HEK293T (cell line): ENCODE results near the gene HOXD13.

ENCODE experiments used
- CTCF ChIA-PET: fragments of 350-600 bp; formaldehyde crosslinking; extraction: SDS; loops from one replicate; lab custom pipeline; 2021; ENCODE audit warnings: antibody characterized with exemption, inconsistent platforms; lab: Yijun Ruan, JAX
- POLR2A ChIA-PET: fragments of 350-600 bp; formaldehyde crosslinking; extraction: SDS; loops from one replicate; lab custom pipeline; 2020; ENCODE audit warnings: antibody characterized with exemption, inconsistent platforms; lab: Yijun Ruan, JAX
- DNase-seq: peaks from one replicate; pipeline ENCODE4 v3.0.0; 2012; ENCODE audit warnings: mixed read lengths; ENCODE audit errors: extremely low spot score
- ARNT ChIP-seq: fragments of 450-650 bp; IDR thresholded peaks from 2 replicates; pipeline ENCODE4 v1.6.1; 2017; ENCODE audit warnings: mild to moderate bottlenecking
- BHLHE40 ChIP-seq: fragments of 450-650 bp; IDR thresholded peaks from 2 replicates; pipeline ENCODE4 v1.6.1; 2016; ENCODE audit warnings: mild to moderate bottlenecking, moderate library complexity, borderline replicate concordance
- CTBP1 ChIP-seq: fragments of 450-650 bp; IDR thresholded peaks from 2 replicates; pipeline ENCODE4 v1.6.1; 2016; ENCODE audit warnings: borderline replicate concordance
- ELF4 ChIP-seq: fragments of 450-650 bp; IDR thresholded peaks from 2 replicates; pipeline ENCODE4 v1.6.1; 2017; ENCODE audit warnings: antibody characterized with exemption
- FOXA1 ChIP-seq: fragments of 450-650 bp; IDR thresholded peaks from 2 replicates; pipeline ENCODE4 v1.6.1; 2016; ENCODE audit warnings: mild to moderate bottlenecking
- FOXK2 ChIP-seq: fragments of 450-650 bp; IDR thresholded peaks from 2 replicates; pipeline ENCODE4 v1.6.1; 2016; ENCODE audit warnings: mild to moderate bottlenecking
- FOXM1 ChIP-seq: fragments of 450-650 bp; IDR thresholded peaks from 2 replicates; pipeline ENCODE4 v1.6.1; 2017; ENCODE audit warnings: mild to moderate bottlenecking, borderline replicate concordance
- HDGF ChIP-seq: fragments of 450-650 bp; IDR thresholded peaks from 2 replicates; pipeline ENCODE4 v1.6.1; 2017; ENCODE audit warnings: antibody characterized with exemption, borderline replicate concordance
- L3MBTL2 ChIP-seq: fragments of 450-650 bp; conservative IDR thresholded peaks from 2 replicates; pipeline ENCODE4 v1.6.1; 2016; ENCODE audit warnings: mild to moderate bottlenecking
- LEF1 ChIP-seq: fragments of 450-650 bp; IDR thresholded peaks from 2 replicates; pipeline ENCODE4 v1.6.1; 2017; ENCODE audit warnings: mild to moderate bottlenecking, borderline replicate concordance
- NFRKB ChIP-seq: fragments of 450-650 bp; IDR thresholded peaks from 2 replicates; pipeline ENCODE4 v1.6.1; 2016; ENCODE audit warnings: mild to moderate bottlenecking, moderate library complexity
- SP1 ChIP-seq: fragments of 450-650 bp; IDR thresholded peaks from 2 replicates; pipeline ENCODE4 v1.6.1; 2017
- SUZ12 ChIP-seq: fragments of 450-650 bp; IDR thresholded peaks from 2 replicates; pipeline ENCODE4 v1.6.1; 2016; ENCODE audit warnings: mild to moderate bottlenecking
- TARDBP ChIP-seq: fragments of 450-650 bp; IDR thresholded peaks from 2 replicates; pipeline ENCODE4 v1.6.1; 2016
- ZNF384 ChIP-seq: fragments of 450-650 bp; IDR thresholded peaks from 2 replicates; pipeline ENCODE4 v1.6.1; 2016
- TF ChIP-seq, protein P1 (sequence below): fragments of 450-650 bp; IDR thresholded peaks from 2 replicates; pipeline ENCODE4 v1.6.1; 2016

Gene HOXD13

DNA sequence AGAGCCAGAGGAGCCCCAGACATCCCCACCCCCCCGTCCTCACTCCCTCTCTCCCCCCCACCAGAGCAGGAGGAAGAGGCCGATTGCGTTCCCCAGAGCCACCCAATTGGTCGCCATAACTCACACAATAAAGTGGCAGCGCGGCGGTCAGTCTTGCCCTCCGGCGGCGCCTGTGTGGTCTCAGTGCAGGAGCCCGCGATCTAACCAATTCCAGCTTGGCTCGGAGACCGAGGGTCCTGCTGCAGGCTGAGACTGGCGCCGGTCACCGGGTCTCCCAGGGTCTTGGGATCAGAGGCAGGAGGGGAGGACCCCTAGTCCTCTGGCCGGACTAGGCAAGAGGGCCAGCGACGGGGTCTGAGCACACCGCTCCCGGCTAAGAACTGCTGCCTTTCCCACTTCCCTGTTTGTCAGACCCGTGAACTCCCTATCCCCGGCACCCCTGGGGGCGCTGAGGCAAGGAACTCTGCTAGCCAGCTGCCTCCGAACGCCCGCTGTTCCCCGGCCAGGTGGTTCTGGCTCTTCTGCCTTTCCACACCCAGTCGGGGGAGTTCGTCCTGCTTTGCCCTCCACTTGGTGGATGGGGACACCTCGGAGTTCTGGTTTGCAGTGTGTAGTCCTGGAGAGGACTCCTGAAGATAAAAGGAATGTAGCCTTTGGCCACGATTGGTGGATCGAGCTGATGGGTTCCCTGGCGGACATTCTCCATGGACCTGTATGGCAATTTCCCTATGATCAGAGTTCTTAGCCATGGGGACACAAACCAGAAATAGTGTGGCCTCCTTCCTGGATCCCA is 6.0 kb downstream of the HOXD13 start:
- CTCF ChIA-PET = no interaction called here
- POLR2A ChIA-PET = interaction anchor here (1.0 to 6.5 kb wide), 3 partner anchors 6 to 97 kb away, joined by 3 to 117 read pairs (median 10); partner anchors contain the start of genes HOXD11 and LNPK
- no peak for DNase-seq

DNA sequence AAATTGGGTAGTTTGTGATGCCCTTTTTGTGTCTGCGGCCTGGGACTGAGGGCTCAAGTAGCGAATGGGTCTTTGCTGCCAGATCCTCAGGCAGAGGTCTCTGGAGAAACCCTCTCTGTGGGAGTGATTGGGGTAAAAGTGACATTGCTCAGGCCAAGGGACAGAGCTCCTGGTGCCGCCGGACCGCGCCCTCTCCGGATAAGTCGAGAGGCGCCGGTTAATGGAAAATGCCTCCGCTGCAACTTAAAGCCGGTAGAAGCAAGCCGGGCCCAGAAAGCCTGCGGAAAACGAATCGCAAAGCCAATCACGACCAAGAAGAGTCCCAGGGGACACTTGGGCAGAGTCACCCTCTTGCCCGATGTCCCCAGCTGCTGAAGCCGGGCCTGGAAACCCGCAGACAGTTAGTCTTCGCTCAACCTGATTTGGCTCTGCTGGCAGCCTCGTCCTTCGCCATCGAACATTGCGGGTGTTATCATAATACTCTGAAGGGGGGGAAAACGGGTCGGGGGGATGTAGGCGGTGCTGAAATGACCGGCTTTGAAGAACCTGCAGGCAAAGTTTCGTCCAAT is 6.7 kb downstream of the HOXD13 start:
- ChIA-PET CTCF (interaction anchor here (0.6 kb wide), 1 partner anchor 480 kb away, joined by 5 read pairs; no protein-coding TSS in a partner anchor), POLR2A (no interaction called here)
- no peak for DNase-seq
- TF ChIP-seq LEF1 (no peak), ARNT (no peak), HDGF (no peak), SUZ12 (no peak), CTBP1 (no peak), BHLHE40 (no peak), FOXM1 (no peak), L3MBTL2 (no peak), ZNF384 (no peak), SP1 (no peak), NFRKB (no peak), TARDBP (no peak), ELF4 (no peak), FOXA1 (no peak), FOXK2 (no peak)
- TF ChIP-seq, protein P1, sequence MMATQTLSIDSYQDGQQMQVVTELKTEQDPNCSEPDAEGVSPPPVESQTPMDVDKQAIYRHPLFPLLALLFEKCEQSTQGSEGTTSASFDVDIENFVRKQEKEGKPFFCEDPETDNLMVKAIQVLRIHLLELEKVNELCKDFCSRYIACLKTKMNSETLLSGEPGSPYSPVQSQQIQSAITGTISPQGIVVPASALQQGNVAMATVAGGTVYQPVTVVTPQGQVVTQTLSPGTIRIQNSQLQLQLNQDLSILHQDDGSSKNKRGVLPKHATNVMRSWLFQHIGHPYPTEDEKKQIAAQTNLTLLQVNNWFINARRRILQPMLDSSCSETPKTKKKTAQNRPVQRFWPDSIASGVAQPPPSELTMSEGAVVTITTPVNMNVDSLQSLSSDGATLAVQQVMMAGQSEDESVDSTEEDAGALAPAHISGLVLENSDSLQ = no peak

More for the DNA sequence above, 6.0 kb downstream of the HOXD13 start:
- TF ChIP-seq HDGF = no peak
- TF ChIP-seq FOXK2 = no peak
- no peak for TF ChIP-seq SP1
- no peak for TF ChIP-seq BHLHE40
- no peak for TF ChIP-seq ELF4
- TF ChIP-seq ARNT = no peak
- TF ChIP-seq L3MBTL2 = no peak
- TF ChIP-seq SUZ12 = no peak
- TF ChIP-seq ZNF384 = no peak
- TF ChIP-seq, protein P1 = no peak
- TF ChIP-seq LEF1 = no peak
- TF ChIP-seq FOXM1 = no peak
- no peak for TF ChIP-seq FOXA1
- no peak for TF ChIP-seq CTBP1
- no peak for TF ChIP-seq TARDBP
- no peak for TF ChIP-seq NFRKB

DNA sequence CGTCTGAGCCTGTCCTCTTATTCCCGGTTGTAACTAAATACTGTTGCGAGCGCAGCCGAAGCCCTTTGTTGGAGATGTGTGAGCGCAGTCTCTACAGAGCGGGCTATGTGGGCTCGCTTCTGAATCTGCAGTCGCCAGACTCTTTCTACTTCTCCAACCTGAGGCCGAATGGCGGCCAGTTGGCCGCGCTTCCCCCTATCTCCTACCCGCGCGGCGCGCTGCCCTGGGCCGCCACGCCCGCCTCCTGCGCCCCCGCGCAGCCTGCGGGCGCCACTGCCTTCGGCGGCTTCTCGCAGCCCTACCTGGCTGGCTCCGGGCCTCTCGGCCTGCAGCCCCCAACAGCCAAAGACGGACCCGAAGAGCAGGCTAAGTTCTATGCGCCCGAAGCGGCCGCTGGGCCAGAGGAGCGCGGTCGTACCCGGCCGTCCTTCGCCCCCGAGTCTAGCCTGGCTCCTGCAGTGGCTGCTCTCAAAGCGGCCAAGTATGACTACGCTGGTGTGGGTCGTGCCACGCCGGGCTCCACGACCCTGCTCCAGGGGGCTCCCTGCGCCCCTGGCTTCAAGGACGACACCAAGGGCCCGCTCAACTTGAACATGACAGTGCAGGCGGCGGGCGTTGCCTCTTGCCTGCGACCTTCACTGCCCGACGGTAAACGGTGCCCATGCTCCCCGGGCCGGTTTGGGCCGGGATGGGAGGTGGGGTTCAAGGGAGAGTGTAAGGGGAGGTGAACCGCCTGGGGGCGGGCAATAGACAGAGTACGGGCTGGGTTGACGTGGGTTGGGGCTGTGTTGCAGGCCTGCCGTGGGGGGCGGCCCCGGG is 7.4 kb downstream of the HOXD13 start, which contains the start of gene HOXD12:
Gene HOXD12 (plus strand): TSS at position 68 of the 819 bp plus-strand sequence. CDS start 7 bp downstream, at position 75.
- TF ChIP-seq FOXA1 = no peak
- no peak for TF ChIP-seq L3MBTL2
- no peak for TF ChIP-seq FOXK2
- ChIA-PET POLR2A (no interaction called here), CTCF (interaction anchor here (0.6 kb wide), 1 partner anchor 480 kb away, joined by 5 read pairs; no protein-coding TSS in a partner anchor)
- DNase-seq = no peak

DNA sequence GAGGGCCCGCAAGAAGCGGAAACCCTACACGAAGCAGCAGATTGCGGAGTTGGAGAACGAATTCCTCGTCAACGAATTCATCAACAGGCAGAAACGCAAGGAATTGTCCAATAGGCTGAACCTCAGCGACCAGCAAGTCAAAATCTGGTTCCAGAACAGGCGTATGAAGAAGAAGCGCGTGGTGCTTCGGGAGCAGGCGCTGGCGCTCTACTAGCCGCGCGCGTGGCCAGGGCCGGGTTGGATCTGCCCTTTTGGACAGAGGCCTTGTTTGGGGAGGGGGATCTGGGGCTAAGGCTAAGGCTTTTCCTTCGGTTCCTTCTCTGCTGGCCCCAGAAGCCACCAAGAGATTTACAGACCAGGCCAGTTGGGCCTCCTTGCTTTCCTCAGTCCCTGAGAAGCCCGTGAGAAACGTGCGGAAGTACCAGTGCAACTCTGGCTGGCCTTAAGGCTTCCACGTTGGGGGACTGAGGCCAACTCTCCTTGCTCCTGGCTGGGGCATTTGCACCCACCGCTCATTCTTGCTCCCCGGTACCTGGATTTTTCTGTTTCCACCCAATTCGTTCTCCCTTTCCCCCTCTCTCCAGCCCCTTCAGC is 8.1 kb downstream of the HOXD13 start:
- POLR2A ChIA-PET = no interaction called here

More for the DNA sequence above, 8.1 kb downstream of the HOXD13 start:
- CTCF ChIA-PET = no interaction called here
- TF ChIP-seq LEF1 (no peak), TARDBP (no peak), ZNF384 (no peak), FOXK2 (no peak), BHLHE40 (no peak), HDGF (no peak), FOXA1 (no peak), ELF4 (no peak), CTBP1 (no peak), SUZ12 (no peak), NFRKB (no peak), SP1 (no peak)
- TF ChIP-seq, protein P1 = no peak
- DNase-seq = no peak
